H9 (cell line): ENCODE data around the gene KRTAP5-10. TPM values are rescaled to one million over a fixed set of nuclear protein-coding genes. Genes with fewer than 3 reads are reported as not detected.
"Not testable (repeated sequence)": the region's sequence is repeated elsewhere in the genome, so short reads cannot be mapped to it uniquely, and the experiment has no call there.

Experiments
- DNase-seq: peaks from one replicate; pipeline ENCODE4 v3.0.0-alpha.2; 2017
- H2AFZ ChIP-seq: one replicate; pipeline ENCODE4 v1.6.1; 2013; ENCODE audit warnings: mild to moderate bottlenecking, low read length, control low read depth, moderate library complexity
- H2AK5ac ChIP-seq: 2 replicates; pipeline ENCODE4 v1.6.1; 2013; ENCODE audit warnings: low read length, control low read depth, mixed read lengths; ENCODE audit not compliant: insufficient read length
- H2BK120ac ChIP-seq: one replicate; pipeline ENCODE4 v1.6.1; 2013; ENCODE audit warnings: low read depth, mild to moderate bottlenecking, low read length, control low read depth, inconsistent platforms; ENCODE audit not compliant: poor library complexity, severe bottlenecking
- H2BK12ac ChIP-seq: 2 replicates; pipeline ENCODE4 v1.6.1; 2013; ENCODE audit warnings: low read length, control low read depth, mixed read lengths, low read depth; ENCODE audit not compliant: insufficient read length
- H2BK15ac ChIP-seq: 2 replicates; pipeline ENCODE4 v1.6.1; 2013; ENCODE audit warnings: low read depth, low read length, control low read depth
- H2BK20ac ChIP-seq: one replicate; pipeline ENCODE4 v1.6.1; 2013; ENCODE audit warnings: low read depth, mild to moderate bottlenecking, low read length, control low read depth, inconsistent platforms; ENCODE audit not compliant: poor library complexity, severe bottlenecking
- H2BK5ac ChIP-seq: 2 replicates; pipeline ENCODE4 v1.6.1; 2013; ENCODE audit warnings: low read length, control low read depth, mixed read lengths; ENCODE audit not compliant: insufficient read length
- H3K14ac ChIP-seq: 2 replicates; pipeline ENCODE4 v1.6.1; 2013; ENCODE audit warnings: low read length, control low read depth; ENCODE audit not compliant: insufficient read depth
- H3K18ac ChIP-seq: 2 replicates; pipeline ENCODE4 v1.6.1; 2013; ENCODE audit warnings: low read depth, mild to moderate bottlenecking, mixed read lengths, low read length, control low read depth; ENCODE audit not compliant: insufficient read length
- H3K23ac ChIP-seq: 2 replicates; pipeline ENCODE4 v1.6.1; 2013; ENCODE audit warnings: low read length, control low read depth, mixed read lengths, low read depth; ENCODE audit not compliant: insufficient read length
- H3K23me2 ChIP-seq: 2 replicates; pipeline ENCODE4 v1.6.1; 2013; ENCODE audit warnings: low read depth, mild to moderate bottlenecking, mixed read lengths, low read length, control low read depth; ENCODE audit not compliant: insufficient read length, poor library complexity, severe bottlenecking
- H3K27ac ChIP-seq: 2 replicates; pipeline ENCODE4 v1.5.1; 2013; ENCODE audit warnings: low read length, control low read depth, mixed read lengths, low read depth; ENCODE audit not compliant: insufficient read length
- H3K27me3 ChIP-seq: 2 replicates; pipeline ENCODE4 v1.6.1; 2013; ENCODE audit warnings: low read length, control low read depth, inconsistent platforms; ENCODE audit not compliant: insufficient read depth
- H3K4ac ChIP-seq: 2 replicates; pipeline ENCODE4 v1.6.1; 2013; ENCODE audit warnings: low read depth, mild to moderate bottlenecking, control low read depth, inconsistent platforms, low read length, moderate library complexity
- H3K4me1 ChIP-seq: 2 replicates; pipeline ENCODE4 v1.6.1; 2013; ENCODE audit warnings: low read length, control low read depth, inconsistent platforms; ENCODE audit not compliant: insufficient read depth
- H3K4me2 ChIP-seq: 2 replicates; pipeline ENCODE4 v1.6.1; 2013; ENCODE audit warnings: low read length, control low read depth, mixed read lengths; ENCODE audit not compliant: insufficient read length, insufficient read depth
- H3K56ac ChIP-seq: 2 replicates; pipeline ENCODE4 v1.6.1; 2013; ENCODE audit warnings: low read depth, mild to moderate bottlenecking, mixed read lengths, low read length, control low read depth; ENCODE audit not compliant: insufficient read length
- H3K79me1 ChIP-seq: 2 replicates; pipeline ENCODE4 v1.6.1; 2013; ENCODE audit warnings: low read depth, mild to moderate bottlenecking, moderate library complexity, low read length, control low read depth, inconsistent platforms; ENCODE audit not compliant: insufficient read depth, poor library complexity, severe bottlenecking
- H3K79me2 ChIP-seq: 2 replicates; pipeline ENCODE4 v1.6.1; 2013; ENCODE audit warnings: low read length, control low read depth, inconsistent platforms; ENCODE audit not compliant: insufficient read depth
- H3K9ac ChIP-seq: 2 replicates; pipeline ENCODE4 v1.6.1; 2013; ENCODE audit warnings: low read length, control low read depth, mixed read lengths; ENCODE audit not compliant: insufficient read length; ENCODE audit errors: extremely low read depth
- H3K9me3 ChIP-seq: one replicate; pipeline ENCODE4 v1.6.1; 2013; ENCODE audit warnings: low read depth, low read length, inconsistent platforms; ENCODE audit not compliant: control insufficient read depth
- H3T11ph ChIP-seq: one replicate; pipeline ENCODE4 v1.6.1; 2013; ENCODE audit warnings: mild to moderate bottlenecking, low read length, control low read depth, inconsistent platforms
- H4K20me1 ChIP-seq: one replicate; pipeline ENCODE4 v1.6.1; 2013; ENCODE audit not compliant: control insufficient read depth, insufficient read length, insufficient read depth
- H4K5ac ChIP-seq: 2 replicates; pipeline ENCODE4 v1.6.1; 2013; ENCODE audit warnings: low read depth, mild to moderate bottlenecking, mixed read lengths, low read length, control low read depth; ENCODE audit not compliant: insufficient read length
- H4K8ac ChIP-seq: replicated peaks from 2 replicates; pipeline ENCODE4 v1.6.1; 2013; ENCODE audit warnings: low read length, control low read depth, mixed read lengths, low read depth; ENCODE audit not compliant: insufficient read length
- H4K91ac ChIP-seq: 2 replicates; pipeline ENCODE4 v1.6.1; 2013; ENCODE audit warnings: low read depth, mild to moderate bottlenecking, moderate library complexity, mixed read lengths, low read length, control low read depth; ENCODE audit not compliant: insufficient read length
- H3K27ac Mint-ChIP-seq, 3 experiments: 2 replicates in 2 of 3; 3 replicates in 1 of 3; pipeline ENCODE4 v1.8.0; 2020 to 2021; ENCODE audit warnings: mixed read lengths in 3 of 3, mild to moderate bottlenecking in 1 of 3, moderate library complexity in 1 of 3
- H3K27me3 Mint-ChIP-seq: 2 replicates; pipeline ENCODE4 v1.8.0; 2021; ENCODE audit warnings: low read depth, mild to moderate bottlenecking, moderate library complexity, mixed read lengths
- H3K36me3 Mint-ChIP-seq, 3 experiments: 2 replicates in 2 of 3; 3 replicates in 1 of 3; pipeline ENCODE4 v1.8.0; 2020 to 2021; ENCODE audit warnings: low read depth in 3 of 3, mixed read lengths in 3 of 3; ENCODE audit not compliant: insufficient read depth in 1 of 3
- H3K4me1 Mint-ChIP-seq, 2 experiments: 2 replicates each; pipeline ENCODE4 v1.8.0; 2020; ENCODE audit warnings: mixed read lengths in 2 of 2
- H3K4me3 Mint-ChIP-seq, 2 experiments: 2 replicates in 1 of 2; 3 replicates in 1 of 2; pipeline ENCODE4 v1.8.0; 2020 to 2021; ENCODE audit warnings: mild to moderate bottlenecking in 2 of 2, mixed read lengths in 2 of 2, moderate library complexity in 1 of 2
- H3K9me3 Mint-ChIP-seq, 2 experiments: 2 replicates in 1 of 2; 3 replicates in 1 of 2; pipeline ENCODE4 v1.8.0; 2020; ENCODE audit warnings: mild to moderate bottlenecking in 2 of 2, mixed read lengths in 2 of 2, moderate library complexity in 1 of 2
- WGBS: extraction: QIAGEN DNeasy Blood & Tissue Kit; methylation state at CpG from one replicate; pipeline ENCODE4 v1.1.7; 2013; ENCODE audit warnings: missing lambda C conversion rate, low lambda C conversion rate, mixed read lengths; ENCODE audit not compliant: insufficient read length; ENCODE audit errors: extremely low coverage; 5-methylcytosine and 5-hydroxymethylcytosine counted together
- total RNA-seq: library from RNA; stranded (reverse); gene quantifications from 2 replicates; pipeline ENCODE4 v1.2.1, GENCODE V29; 2021
- TF ChIP-seq, protein P1 (sequence below): fragments of 200-600 bp; sonication (generic); conservative IDR thresholded peaks from 3 replicates; pipeline ENCODE4 v1.8.0; 2021; ENCODE audit warnings: antibody characterized with exemption, mild to moderate bottlenecking

Gene KRTAP5-10
- total RNA-seq, 1 experiment from 2014 or later = not detected

DNA sequence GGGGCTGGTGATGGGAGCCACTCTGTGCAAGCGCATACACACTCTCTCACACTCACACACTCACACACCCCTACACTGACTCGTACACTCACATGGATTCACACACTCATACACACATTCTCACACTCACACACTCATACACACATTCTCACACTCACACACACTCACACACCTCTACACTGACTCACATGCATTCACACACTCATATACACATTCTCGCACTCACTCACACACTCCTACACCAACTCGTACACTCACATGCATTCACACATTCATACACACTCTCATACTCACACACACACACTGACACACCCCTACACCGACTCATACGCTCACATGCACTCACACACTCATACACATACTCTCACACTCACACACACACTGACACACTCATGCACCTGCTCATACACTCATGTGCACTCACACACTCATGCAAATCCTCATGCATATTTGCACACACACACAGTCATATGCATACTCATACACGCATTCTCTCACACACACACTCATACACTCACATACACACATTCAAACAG, 12.2 kb downstream of the KRTAP5-10 start:
- TF ChIP-seq, protein P1, sequence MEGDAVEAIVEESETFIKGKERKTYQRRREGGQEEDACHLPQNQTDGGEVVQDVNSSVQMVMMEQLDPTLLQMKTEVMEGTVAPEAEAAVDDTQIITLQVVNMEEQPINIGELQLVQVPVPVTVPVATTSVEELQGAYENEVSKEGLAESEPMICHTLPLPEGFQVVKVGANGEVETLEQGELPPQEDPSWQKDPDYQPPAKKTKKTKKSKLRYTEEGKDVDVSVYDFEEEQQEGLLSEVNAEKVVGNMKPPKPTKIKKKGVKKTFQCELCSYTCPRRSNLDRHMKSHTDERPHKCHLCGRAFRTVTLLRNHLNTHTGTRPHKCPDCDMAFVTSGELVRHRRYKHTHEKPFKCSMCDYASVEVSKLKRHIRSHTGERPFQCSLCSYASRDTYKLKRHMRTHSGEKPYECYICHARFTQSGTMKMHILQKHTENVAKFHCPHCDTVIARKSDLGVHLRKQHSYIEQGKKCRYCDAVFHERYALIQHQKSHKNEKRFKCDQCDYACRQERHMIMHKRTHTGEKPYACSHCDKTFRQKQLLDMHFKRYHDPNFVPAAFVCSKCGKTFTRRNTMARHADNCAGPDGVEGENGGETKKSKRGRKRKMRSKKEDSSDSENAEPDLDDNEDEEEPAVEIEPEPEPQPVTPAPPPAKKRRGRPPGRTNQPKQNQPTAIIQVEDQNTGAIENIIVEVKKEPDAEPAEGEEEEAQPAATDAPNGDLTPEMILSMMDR = no peak
- no peaks in the 10 kb centered on the region for H3K27me3 ChIP-seq
- no peak overlapping the region for H3K9ac ChIP-seq
- no peak overlapping the region for H3T11ph ChIP-seq
- H3K4ac ChIP-seq = no peak overlapping the region
- H2BK20ac ChIP-seq = no peak overlapping the region
- no peak overlapping the region for H3K18ac ChIP-seq
- no peak overlapping the region for H3K27ac ChIP-seq
- H3K27ac Mint-ChIP-seq = no peak overlapping the region
- H3K79me1 ChIP-seq = no peaks in the 10 kb centered on the region
- DNase-seq = no peak
- no peak overlapping the region for H4K91ac ChIP-seq
- no peak overlapping the region for H2BK15ac ChIP-seq
- no peak overlapping the region for H2AK5ac ChIP-seq
- H3K4me1 Mint-ChIP-seq = peaks cover 22 to 29% of the 10 kb centered on the region in 2 experiments
- H3K36me3 Mint-ChIP-seq = no peaks in the 10 kb centered on the region
- no peaks in the 10 kb centered on the region for H4K20me1 ChIP-seq
- H3K23me2 ChIP-seq = no peaks in the 10 kb centered on the region
- no peak overlapping the region for H2BK12ac ChIP-seq
- H2AFZ ChIP-seq = no peak overlapping the region
- H3K4me1 ChIP-seq = no peaks in the 10 kb centered on the region; the same call in 1 of the 2 replicates
- no peaks in the 10 kb centered on the region; a peak in 1 of 5 replicates for H3K9me3 Mint-ChIP-seq
- no peak overlapping the region for H3K4me3 Mint-ChIP-seq
- peaks cover 30% of the 10 kb centered on the region for H3K27me3 Mint-ChIP-seq
- H4K8ac ChIP-seq = no peak overlapping the region
- no peaks in the 10 kb centered on the region for H3K9me3 ChIP-seq
- no peak overlapping the region for H3K23ac ChIP-seq
- 100% methylated on average over 4 of the region's 7 CpGs for WGBS
- no peak overlapping the region for H2BK120ac ChIP-seq
- H3K79me2 ChIP-seq = no peaks in the 10 kb centered on the region
- no peak overlapping the region for H3K14ac ChIP-seq
- no peak overlapping the region for H3K4me2 ChIP-seq
- no peak overlapping the region for H2BK5ac ChIP-seq
- H3K56ac ChIP-seq = no peak overlapping the region
- H4K5ac ChIP-seq = no peak overlapping the region

GRCh38 chr11:71579513-71579912, 14.2 kb downstream of the KRTAP5-10 start:
- H3K9ac ChIP-seq, H4K5ac ChIP-seq, H3K9me3 Mint-ChIP-seq, H4K20me1 ChIP-seq, H2BK15ac ChIP-seq, H2BK20ac ChIP-seq, H3K56ac ChIP-seq, H2AK5ac ChIP-seq, H2BK12ac ChIP-seq, H3K23ac ChIP-seq, H2AFZ ChIP-seq, H3K27ac ChIP-seq, DNase-seq, H3K79me1 ChIP-seq, H3K79me2 ChIP-seq, H3K9me3 ChIP-seq, H3K27me3 ChIP-seq, H2BK120ac ChIP-seq, H4K8ac ChIP-seq, H3K4me3 Mint-ChIP-seq, H3K36me3 Mint-ChIP-seq, H3K4me2 ChIP-seq, H3K4ac ChIP-seq, H2BK5ac ChIP-seq, H3K18ac ChIP-seq, H3K14ac ChIP-seq, H3T11ph ChIP-seq, H3K27ac Mint-ChIP-seq, H3K23me2 ChIP-seq, H4K91ac ChIP-seq, H3K4me1 ChIP-seq: not testable (repeated sequence)
- WGBS = no CpG with 5 or more reads among the region's 7 CpGs
- peaks cover 42% of the 10 kb centered on the region for H3K27me3 Mint-ChIP-seq
- peaks cover 22 to 23% of the 10 kb centered on the region in 2 experiments for H3K4me1 Mint-ChIP-seq
